Bronchial epithelial cell (primary cell): ENCODE measurements around the gene ZNF860. TPM values are rescaled to one million over a fixed set of nuclear protein-coding genes. Genes with fewer than 3 reads are reported as not detected.

Experiments used
- DNase-seq: peaks from one replicate; pipeline ENCODE4 v3.0.0-alpha.2; 2010; ENCODE audit warnings: low read depth
- FAIRE-seq: peaks from 2 replicates; lab custom pipeline; 2011; peaks lifted over from hg19 to GRCh38; lab: Jason Lieb, UNC
- H3K27me3 ChIP-seq: 2 replicates; pipeline ENCODE4 v1.5.1; 2011; ENCODE audit warnings: low read length; ENCODE audit not compliant: control insufficient read depth, insufficient read depth
- H3K36me3 ChIP-seq: 2 replicates; pipeline ENCODE4 v1.5.1; 2011; ENCODE audit warnings: low read length; ENCODE audit not compliant: control insufficient read depth, insufficient read depth
- H3K4me3 ChIP-seq: 2 replicates; pipeline ENCODE4 v1.5.1; 2011; ENCODE audit warnings: mild to moderate bottlenecking, low read depth, low read length, control low read depth
- total RNA-seq: library from RNA; depleted of rRNA; stranded (reverse); fragments of >200 nt; gene quantifications from 2 replicates; pipeline ENCODE4 v1.2.1, GENCODE V29; 2014
- TF ChIP-seq, protein P1 (sequence below): IDR thresholded peaks from 2 replicates; pipeline ENCODE4 v1.5.1; 2011; ENCODE audit warnings: mild to moderate bottlenecking, moderate library complexity, low read length, control low read depth, inconsistent platforms; ENCODE audit not compliant: insufficient read depth, severe bottlenecking

Gene ZNF860
- total RNA-seq, 1 donor from 2014 or later: 3.7 TPM

DNA sequence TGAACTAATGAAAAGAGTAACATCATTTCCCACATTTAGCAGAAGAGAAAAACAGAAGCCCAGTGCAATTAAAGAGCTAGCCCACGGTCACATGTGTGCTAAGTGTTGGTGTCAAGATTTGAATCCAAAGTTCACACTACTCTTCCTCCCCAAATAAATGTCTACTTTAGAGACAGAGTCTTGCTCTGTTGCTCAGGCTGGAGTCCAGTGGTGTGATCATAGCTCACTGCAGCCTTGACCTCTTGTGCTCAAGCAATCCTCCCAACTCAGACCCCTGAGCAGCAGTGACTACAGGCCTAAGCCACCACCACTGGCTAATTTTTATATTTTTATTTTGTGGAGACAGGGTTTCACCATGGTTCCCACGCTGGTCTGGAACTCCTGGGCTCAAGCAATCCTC, 5.2 kb upstream of the ZNF860 start:
- TF ChIP-seq, protein P1, sequence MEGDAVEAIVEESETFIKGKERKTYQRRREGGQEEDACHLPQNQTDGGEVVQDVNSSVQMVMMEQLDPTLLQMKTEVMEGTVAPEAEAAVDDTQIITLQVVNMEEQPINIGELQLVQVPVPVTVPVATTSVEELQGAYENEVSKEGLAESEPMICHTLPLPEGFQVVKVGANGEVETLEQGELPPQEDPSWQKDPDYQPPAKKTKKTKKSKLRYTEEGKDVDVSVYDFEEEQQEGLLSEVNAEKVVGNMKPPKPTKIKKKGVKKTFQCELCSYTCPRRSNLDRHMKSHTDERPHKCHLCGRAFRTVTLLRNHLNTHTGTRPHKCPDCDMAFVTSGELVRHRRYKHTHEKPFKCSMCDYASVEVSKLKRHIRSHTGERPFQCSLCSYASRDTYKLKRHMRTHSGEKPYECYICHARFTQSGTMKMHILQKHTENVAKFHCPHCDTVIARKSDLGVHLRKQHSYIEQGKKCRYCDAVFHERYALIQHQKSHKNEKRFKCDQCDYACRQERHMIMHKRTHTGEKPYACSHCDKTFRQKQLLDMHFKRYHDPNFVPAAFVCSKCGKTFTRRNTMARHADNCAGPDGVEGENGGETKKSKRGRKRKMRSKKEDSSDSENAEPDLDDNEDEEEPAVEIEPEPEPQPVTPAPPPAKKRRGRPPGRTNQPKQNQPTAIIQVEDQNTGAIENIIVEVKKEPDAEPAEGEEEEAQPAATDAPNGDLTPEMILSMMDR: no peak
- DNase-seq (no peak), FAIRE-seq (no peak)
- Histone ChIP-seq H3K4me3 (no peak overlapping the region), H3K27me3 (no peaks in the 10 kb centered on the region), H3K36me3 (no peaks in the 10 kb centered on the region)

DNA sequence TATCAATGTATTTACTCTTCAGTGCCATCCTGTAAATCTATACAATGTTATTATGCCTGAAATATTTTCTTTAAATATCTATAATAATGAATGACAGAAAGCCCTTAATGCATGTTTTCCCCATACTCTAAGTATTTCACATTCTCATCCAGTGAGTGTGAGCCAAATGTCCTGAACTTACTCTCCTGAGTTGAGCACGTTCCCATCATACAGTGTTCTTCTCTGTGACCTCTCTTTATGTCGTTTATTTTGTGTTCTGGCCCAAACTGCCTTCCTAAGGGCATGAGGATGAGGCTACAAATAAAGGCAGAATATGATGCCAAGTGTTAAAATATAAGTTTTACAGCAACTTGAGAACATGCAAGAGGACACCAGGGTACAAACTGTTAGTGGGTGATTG, 3.8 kb upstream of the ZNF860 start:
- DNase-seq (no peak), FAIRE-seq (no peak)
- H3K36me3 ChIP-seq: no peaks in the 10 kb centered on the region
- no peaks in the 10 kb centered on the region for H3K27me3 ChIP-seq
- TF ChIP-seq, protein P1: no peak
- H3K4me3 ChIP-seq: no peak overlapping the region

DNA sequence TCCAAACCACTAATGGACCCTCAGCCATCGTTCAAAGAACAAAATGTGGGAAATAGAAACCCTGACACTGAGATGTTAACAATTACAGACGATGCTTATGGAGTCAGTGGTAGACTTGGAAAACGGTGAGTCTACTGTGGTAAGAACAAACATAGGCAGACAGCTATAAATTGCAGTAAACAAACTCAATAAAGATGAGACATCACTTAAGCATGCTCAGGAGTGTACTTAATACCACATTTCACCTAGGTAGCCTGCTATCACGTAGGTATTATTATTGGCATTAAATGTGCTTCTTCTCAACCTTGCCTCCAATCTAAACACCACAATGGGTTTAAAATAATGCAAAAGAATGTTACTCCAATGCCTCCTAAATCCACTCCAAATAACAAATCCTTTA, 3.0 kb upstream of the ZNF860 start:
- DNase-seq (peak; percentile 85), FAIRE-seq (no peak)
- Histone ChIP-seq H3K4me3 (no peak overlapping the region), H3K36me3 (no peaks in the 10 kb centered on the region), H3K27me3 (no peaks in the 10 kb centered on the region)
- TF ChIP-seq, protein P1: no peak

GRCh38 chr3:31979001-31979697, 2.4 kb upstream of the ZNF860 start:
- no peak overlapping the region for H3K4me3 ChIP-seq
- no peaks in the 10 kb centered on the region for H3K27me3 ChIP-seq
- TF ChIP-seq, protein P1: no peak
- FAIRE-seq: no peak
- DNase-seq: peak; percentile 48
- no peaks in the 10 kb centered on the region for H3K36me3 ChIP-seq

- Histone ChIP-seq H3K4me3 (peak overlapping the region; percentile 79), H3K36me3 (no peaks in the 10 kb centered on the region), H3K27me3 (no peaks in the 10 kb centered on the region)
- FAIRE-seq (no peak), DNase-seq (peak; percentile 54)
- TF ChIP-seq, protein P1: peak; percentile 30
These were observed 882 bp upstream of the ZNF860 start for GRCh38 chr3:31980530-31981205.
